ENCODE measurements around the gene PHLDB3. TPM values are rescaled to one million over a fixed set of nuclear protein-coding genes. Genes with fewer than 3 reads are reported as not detected.

Gene PHLDB3
- total and polyA plus RNA-seq, 2 donors (not counting 3 experiments of a cell fraction or from before 2014, with no cell fraction given): 5.5 to 12.0 TPM

GRCh38 chr19:43485951-43486350, 18.6 kb downstream of the PHLDB3 start:
- BruUV-seq (replicated peaks): no TSS peak
- Histone ChIP-seq H4K20me1 (replicated peaks; ENCODE audit: control insufficient read depth, extremely low read depth, insufficient read depth, low read length) (no peaks in the 10 kb centered on the region), H3K9me1 (replicated peaks; ENCODE audit: control insufficient read depth, extremely low read depth, insufficient read depth, low read length) (no peaks in the 10 kb centered on the region), H3K4me2 (ENCODE audit: insufficient read depth, low read length) (no peak overlapping the region), H3K9me3 (replicated peaks; ENCODE audit: control insufficient read depth, insufficient read depth, low read length) (no peaks in the 10 kb centered on the region), H3K4me1 (ENCODE audit: control insufficient read depth, extremely low read depth, insufficient read depth, low read length) (no peaks in the 10 kb centered on the region), H3K4me3 (replicated peaks in 1 of 3; ENCODE audit: insufficient read depth in 1 of 3, low read depth in 1 of 3, low read length in 3 of 3) (no peak overlapping the region), H3K27ac (ENCODE audit: insufficient read depth, low read depth, low read length) (no peak overlapping the region), H3K79me2 (ENCODE audit: control insufficient read depth, insufficient read depth, low read length) (no peaks in the 10 kb centered on the region), H3K36me3 (ENCODE audit: control insufficient read depth in 2 of 2, extremely low read depth in 1 of 2, insufficient read depth in 2 of 2, low read length in 2 of 2) (peaks cover 0 to 4% of the 10 kb centered on the region in 2 experiments), H3K9ac (replicated peaks; ENCODE audit: extremely low read depth, insufficient read depth, low read length) (no peak overlapping the region), H3K27me3 (ENCODE audit: control insufficient read depth in 2 of 2, insufficient read depth in 2 of 2, low read length in 2 of 2) (no peaks in the 10 kb centered on the region), H2AFZ (ENCODE audit: low read depth, low read length) (no peak overlapping the region)
- dilution Hi-C loops (cut with MboI; ENCODE audit: extremely low pct_ligation_motif_present, low sequenced_read_pairs): no loop called here
- ChIA-PET CTCF (no interaction called here), POLR2A (no interaction called here)
- FAIRE-seq (no peak), DNase-seq (ENCODE audit: low read depth, low spot score) (no peak)
- no peak for TF ChIP-seq MAX (IDR thresholded peaks at IDR 0.05; ENCODE audit: insufficient read depth, insufficient read length)
- intact Hi-C loops (cut with micrococcal nuclease): no loop called here

GRCh38 chr19:43483281-43483680, 21.3 kb downstream of the PHLDB3 start:
- dilution Hi-C loops (cut with MboI; ENCODE audit: extremely low pct_ligation_motif_present, low sequenced_read_pairs): no loop called here
- Histone ChIP-seq H3K79me2 (ENCODE audit: control insufficient read depth, insufficient read depth, low read length) (no peaks in the 10 kb centered on the region), H4K20me1 (replicated peaks; ENCODE audit: control insufficient read depth, extremely low read depth, insufficient read depth, low read length) (no peaks in the 10 kb centered on the region), H3K27ac (ENCODE audit: insufficient read depth, low read depth, low read length) (no peak overlapping the region), H3K4me1 (ENCODE audit: control insufficient read depth, extremely low read depth, insufficient read depth, low read length) (no peaks in the 10 kb centered on the region), H3K4me3 (replicated peaks in 1 of 3; ENCODE audit: insufficient read depth in 1 of 3, low read depth in 1 of 3, low read length in 3 of 3) (no peak overlapping the region), H2AFZ (ENCODE audit: low read depth, low read length) (no peak overlapping the region), H3K27me3 (ENCODE audit: control insufficient read depth in 2 of 2, insufficient read depth in 2 of 2, low read length in 2 of 2) (no peaks in the 10 kb centered on the region), H3K9me1 (replicated peaks; ENCODE audit: control insufficient read depth, extremely low read depth, insufficient read depth, low read length) (no peaks in the 10 kb centered on the region), H3K9ac (replicated peaks; ENCODE audit: extremely low read depth, insufficient read depth, low read length) (no peak overlapping the region), H3K36me3 (ENCODE audit: control insufficient read depth in 2 of 2, extremely low read depth in 1 of 2, insufficient read depth in 2 of 2, low read length in 2 of 2) (peaks cover 0 to under 1% of the 10 kb centered on the region in 2 experiments), H3K4me2 (ENCODE audit: insufficient read depth, low read length) (no peak overlapping the region), H3K9me3 (replicated peaks; ENCODE audit: control insufficient read depth, insufficient read depth, low read length) (no peaks in the 10 kb centered on the region)
- FAIRE-seq (no peak), DNase-seq (ENCODE audit: low read depth, low spot score) (no peak)
- TF ChIP-seq MAX (IDR thresholded peaks at IDR 0.05; ENCODE audit: insufficient read depth, insufficient read length): no peak
- no peak for TF ChIP-seq CTCF (IDR thresholded peaks at IDR 0.05; ENCODE audit: extremely low read depth in 1 of 2, insufficient read depth in 1 of 2, low read depth in 1 of 2, low read length in 2 of 2)
- TF ChIP-seq EZH2 (IDR thresholded peaks at IDR 0.05; ENCODE audit: borderline replicate concordance, low read depth, low read length, severe bottlenecking): no peak
- TF ChIP-seq POLR2A (IDR thresholded peaks at IDR 0.05; ENCODE audit: low read depth, low read length): no peak
- TF ChIP-seq GATA2 (IDR thresholded peaks at IDR 0.05; ENCODE audit: insufficient read depth, insufficient read length, low read depth, low read length): no peak
- TF ChIP-seq MYC (IDR thresholded peaks at IDR 0.05; ENCODE audit: low read depth, low read length): no peak
- no peak for TF ChIP-seq FOS (IDR thresholded peaks at IDR 0.05; ENCODE audit: borderline replicate concordance, insufficient read depth, low read length)
- TF ChIP-seq JUN (IDR thresholded peaks at IDR 0.05; ENCODE audit: borderline replicate concordance, insufficient read depth, insufficient read length, low read depth): no peak
- CTCF ChIA-PET: interaction anchor here (0.7 to 3.1 kb wide), 4 partner anchors 17 to 46 kb away, joined by 3 to 9 read pairs (median 6); no protein-coding TSS in a partner anchor
- POLR2A ChIA-PET: no interaction called here
- intact Hi-C loops (cut with micrococcal nuclease): no loop called here
- no TSS peak for BruUV-seq (replicated peaks)
